Hepatocyte (in vitro differentiated cells): Measurements from ENCODE around the gene MYO18B. TPM values are rescaled to one million over a fixed set of nuclear protein-coding genes. Genes with fewer than 3 reads are reported as not detected.

Experiments
- DNase-seq: peaks from one replicate; pipeline ENCODE4 v3.0.0-alpha.2; 2016; ENCODE audit warnings: low spot score
- H2AFZ ChIP-seq: fragments of 200-600 bp; sonication (generic); 2 replicates; pipeline ENCODE4 v1.6.0; 2016; ENCODE audit warnings: antibody characterized with exemption, mild to moderate bottlenecking
- H3K27ac ChIP-seq: fragments of 200-600 bp; sonication (generic); 2 replicates; pipeline ENCODE4 v1.5.1; 2016; ENCODE audit warnings: mild to moderate bottlenecking
- H3K27me3 ChIP-seq: fragments of 200-600 bp; sonication (generic); 2 replicates; pipeline ENCODE4 v1.6.1; 2016
- H3K36me3 ChIP-seq: fragments of 200-600 bp; sonication (generic); replicated peaks from 2 replicates; pipeline ENCODE4 v1.5.1; 2016; ENCODE audit warnings: low read depth; ENCODE audit not compliant: insufficient read depth
- H3K4me1 ChIP-seq: fragments of 200-600 bp; sonication (generic); 2 replicates; pipeline ENCODE4 v1.5.1; 2016; ENCODE audit warnings: mild to moderate bottlenecking, moderate library complexity; ENCODE audit not compliant: insufficient read depth
- H3K4me2 ChIP-seq: fragments of 200-600 bp; sonication (generic); 2 replicates; pipeline ENCODE4 v1.6.0; 2016
- H3K4me3 ChIP-seq: fragments of 200-600 bp; sonication (generic); 2 replicates; pipeline ENCODE4 v1.5.1; 2016; ENCODE audit warnings: mild to moderate bottlenecking
- H3K79me2 ChIP-seq: fragments of 200-600 bp; sonication (generic); 2 replicates; pipeline ENCODE4 v1.6.0; 2017; ENCODE audit warnings: mild to moderate bottlenecking
- H3K9me2 ChIP-seq: fragments of 200-600 bp; sonication (generic); replicated peaks from 2 replicates; pipeline ENCODE4 v1.6.0; 2017; ENCODE audit warnings: mild to moderate bottlenecking; ENCODE audit not compliant: insufficient read depth
- H3K9me3 ChIP-seq: fragments of 200-600 bp; sonication (generic); 2 replicates; pipeline ENCODE4 v1.5.1; 2016; ENCODE audit warnings: low read depth, mild to moderate bottlenecking
- H4K20me1 ChIP-seq: fragments of 200-600 bp; sonication (generic); 2 replicates; pipeline ENCODE4 v1.6.0; 2016; ENCODE audit warnings: mild to moderate bottlenecking; ENCODE audit not compliant: insufficient read depth, poor library complexity, severe bottlenecking
- EZH2 ChIP-seq: fragments of 200-600 bp; sonication (generic); IDR thresholded peaks from 2 replicates; pipeline ENCODE4 v1.6.1; 2016; ENCODE audit warnings: antibody characterized with exemption, mild to moderate bottlenecking, borderline replicate concordance
- EZH2phosphoT487 ChIP-seq: fragments of 200-600 bp; sonication (generic); IDR thresholded peaks from one replicate; pipeline ENCODE4 v1.6.1; 2018; ENCODE audit warnings: antibody characterized with exemption, mild to moderate bottlenecking, low read depth, moderate library complexity; ENCODE audit not compliant: unreplicated experiment, severe bottlenecking
- WGBS: methylation state at CpG from one replicate; pipeline ENCODE4 v1.1.6; 2016; ENCODE audit warnings: low lambda C conversion rate; ENCODE audit errors: missing lambda C conversion rate; 5-methylcytosine and 5-hydroxymethylcytosine counted together
- polyA plus RNA-seq: library from polyadenylated mRNA; unstranded; fragments of >200 nt; fragmentation: Nextera tagmentation; extraction: Ambion mirVana; gene quantifications from 2 replicates; pipeline ENCODE4 v1.2.1, GENCODE V29; 2016
- total RNA-seq: library from RNA; depleted of rRNA; stranded (reverse); fragments of >200 nt; gene quantifications from 2 replicates; pipeline ENCODE4 v1.2.3, GENCODE V29; 2014
- TF ChIP-seq, protein P1 (sequence below): fragments of 200-600 bp; sonication (generic); IDR thresholded peaks from 2 replicates; pipeline ENCODE4 v1.5.1; 2016; ENCODE audit warnings: antibody characterized with exemption, mild to moderate bottlenecking; ENCODE audit not compliant: poor library complexity

The MYO18B gene
- total and polyA plus RNA-seq, 2 experiments from 2014 or later: 0.23 TPM; not detected in 1

DNA sequence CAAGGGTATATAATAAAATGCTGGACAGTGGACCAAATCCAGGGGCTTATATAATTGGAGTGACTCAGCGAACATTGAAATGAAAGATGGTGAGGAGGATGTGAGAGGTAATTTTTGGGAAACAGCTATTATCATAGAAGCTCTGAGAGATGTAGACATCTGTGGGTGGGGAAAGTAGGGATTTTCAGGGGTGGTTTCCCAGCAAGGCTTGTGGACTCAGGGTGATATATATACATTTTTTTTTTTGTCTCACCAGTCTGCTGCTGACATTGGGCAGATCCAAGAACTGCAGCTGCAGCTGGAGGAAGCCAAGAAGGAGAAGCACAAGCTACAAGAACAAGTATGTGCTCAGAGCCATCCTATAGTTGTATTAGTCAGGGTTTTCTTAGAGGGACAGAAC lies 208.1 kb downstream of the MYO18B start:
- DNase-seq: no peak
- no peak overlapping the region for H3K27ac ChIP-seq
- no peaks in the 10 kb centered on the region for H3K27me3 ChIP-seq
- H3K79me2 ChIP-seq: no peaks in the 10 kb centered on the region
- H2AFZ ChIP-seq: no peak overlapping the region
- H3K9me3 ChIP-seq: no peaks in the 10 kb centered on the region
- no peak overlapping the region for H3K4me3 ChIP-seq
- 83% methylated on average over 1 of the region's 1 CpG for WGBS
- no peaks in the 10 kb centered on the region for H3K4me1 ChIP-seq
- H3K36me3 ChIP-seq: no peaks in the 10 kb centered on the region
- H4K20me1 ChIP-seq: no peaks in the 10 kb centered on the region
- TF ChIP-seq EZH2phosphoT487: no peak
- no peak for TF ChIP-seq EZH2
- TF ChIP-seq, protein P1, sequence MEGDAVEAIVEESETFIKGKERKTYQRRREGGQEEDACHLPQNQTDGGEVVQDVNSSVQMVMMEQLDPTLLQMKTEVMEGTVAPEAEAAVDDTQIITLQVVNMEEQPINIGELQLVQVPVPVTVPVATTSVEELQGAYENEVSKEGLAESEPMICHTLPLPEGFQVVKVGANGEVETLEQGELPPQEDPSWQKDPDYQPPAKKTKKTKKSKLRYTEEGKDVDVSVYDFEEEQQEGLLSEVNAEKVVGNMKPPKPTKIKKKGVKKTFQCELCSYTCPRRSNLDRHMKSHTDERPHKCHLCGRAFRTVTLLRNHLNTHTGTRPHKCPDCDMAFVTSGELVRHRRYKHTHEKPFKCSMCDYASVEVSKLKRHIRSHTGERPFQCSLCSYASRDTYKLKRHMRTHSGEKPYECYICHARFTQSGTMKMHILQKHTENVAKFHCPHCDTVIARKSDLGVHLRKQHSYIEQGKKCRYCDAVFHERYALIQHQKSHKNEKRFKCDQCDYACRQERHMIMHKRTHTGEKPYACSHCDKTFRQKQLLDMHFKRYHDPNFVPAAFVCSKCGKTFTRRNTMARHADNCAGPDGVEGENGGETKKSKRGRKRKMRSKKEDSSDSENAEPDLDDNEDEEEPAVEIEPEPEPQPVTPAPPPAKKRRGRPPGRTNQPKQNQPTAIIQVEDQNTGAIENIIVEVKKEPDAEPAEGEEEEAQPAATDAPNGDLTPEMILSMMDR: no peak
- H3K4me2 ChIP-seq: no peak overlapping the region
- H3K9me2 ChIP-seq: no peaks in the 10 kb centered on the region

DNA sequence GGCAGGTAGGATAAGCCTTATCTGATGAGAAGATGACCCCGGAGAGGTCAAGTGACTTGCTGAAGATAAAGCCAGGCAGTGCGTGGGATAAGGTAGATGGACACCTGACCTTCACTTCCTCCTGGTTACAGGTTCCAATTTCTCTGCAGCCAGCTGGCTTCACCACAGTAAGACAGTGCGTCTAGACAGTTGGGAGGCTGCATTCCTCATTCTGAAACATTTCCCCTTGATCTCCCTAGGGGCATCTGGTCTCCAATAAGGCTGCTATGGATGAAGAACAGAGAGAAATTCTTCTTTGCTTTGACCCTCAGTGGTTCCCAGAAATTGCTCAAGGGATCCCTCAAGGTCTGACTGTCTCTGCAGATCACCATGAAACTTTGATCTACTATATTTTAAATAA lies 211.3 kb downstream of the MYO18B start:
- WGBS: 31% methylated on average over 3 of the region's 3 CpGs

DNA sequence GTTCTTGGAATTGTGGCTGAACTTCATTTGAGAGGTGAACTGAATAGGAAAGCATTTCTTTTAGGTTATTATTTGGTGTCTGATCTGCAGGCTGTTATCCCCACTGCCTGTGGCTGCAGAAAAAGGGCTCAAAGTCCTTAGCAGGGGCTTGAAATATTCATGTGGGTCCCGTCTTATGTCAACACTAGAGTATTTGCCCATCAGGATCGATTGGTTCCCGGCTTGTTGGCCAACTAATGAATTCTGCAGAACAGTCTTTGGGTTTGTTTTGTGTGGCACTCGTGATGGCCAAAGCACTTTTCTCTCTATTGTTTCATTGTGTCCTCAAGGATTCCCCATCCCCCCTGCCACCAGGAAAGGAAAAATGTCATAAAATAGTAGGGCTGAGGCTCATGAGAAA lies 211.9 kb downstream of the MYO18B start:
- H3K27ac ChIP-seq: no peak overlapping the region
- no peaks in the 10 kb centered on the region for H3K27me3 ChIP-seq
- no peak overlapping the region for H3K4me3 ChIP-seq
- no peaks in the 10 kb centered on the region for H3K9me2 ChIP-seq
- TF ChIP-seq, protein P1: no peak
- TF ChIP-seq EZH2 (no peak), EZH2phosphoT487 (no peak)
- H3K9me3 ChIP-seq: no peaks in the 10 kb centered on the region
- no peaks in the 10 kb centered on the region for H3K4me1 ChIP-seq
- no peaks in the 10 kb centered on the region for H3K36me3 ChIP-seq
- H3K4me2 ChIP-seq: no peak overlapping the region
- no peak for DNase-seq
- WGBS: 63% methylated on average over 4 of the region's 4 CpGs
- no peaks in the 10 kb centered on the region for H4K20me1 ChIP-seq
- H3K79me2 ChIP-seq: no peaks in the 10 kb centered on the region
- H2AFZ ChIP-seq: no peak overlapping the region

More for the DNA sequence above, 211.3 kb downstream of the MYO18B start:
- DNase-seq: no peak
- Histone ChIP-seq H3K27ac (no peak overlapping the region), H3K9me2 (no peaks in the 10 kb centered on the region), H3K4me1 (no peaks in the 10 kb centered on the region), H3K27me3 (no peaks in the 10 kb centered on the region), H3K79me2 (no peaks in the 10 kb centered on the region), H3K4me3 (no peak overlapping the region), H3K36me3 (no peaks in the 10 kb centered on the region), H3K9me3 (no peaks in the 10 kb centered on the region), H4K20me1 (no peaks in the 10 kb centered on the region), H2AFZ (no peak overlapping the region), H3K4me2 (no peak overlapping the region)
- TF ChIP-seq, protein P1: no peak
- no peak for TF ChIP-seq EZH2

DNA sequence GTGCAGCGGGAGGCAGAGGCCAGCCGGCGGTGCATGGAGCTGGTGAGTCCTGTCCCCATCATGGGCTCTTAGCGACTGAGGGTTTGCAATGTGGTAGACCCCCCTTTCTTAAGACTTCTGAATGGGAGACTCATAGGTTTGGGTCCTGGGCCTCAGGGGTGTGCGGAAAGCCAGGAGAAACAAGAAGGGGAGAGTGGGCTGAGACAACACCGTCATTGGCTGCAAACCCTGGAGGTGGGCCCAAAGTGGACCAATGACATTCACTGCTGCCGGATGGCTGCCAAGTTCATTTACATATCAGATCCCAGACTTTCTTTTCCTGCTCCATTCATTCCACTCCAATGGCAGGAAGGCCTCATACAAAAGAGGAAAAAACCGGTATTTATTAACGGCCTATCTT lies 213.3 kb downstream of the MYO18B start:
- Histone ChIP-seq H3K27ac (no peak overlapping the region), H3K9me3 (no peaks in the 10 kb centered on the region), H3K4me2 (no peak overlapping the region), H3K9me2 (no peaks in the 10 kb centered on the region), H2AFZ (no peak overlapping the region), H3K4me3 (no peak overlapping the region), H3K4me1 (no peaks in the 10 kb centered on the region), H3K79me2 (no peaks in the 10 kb centered on the region), H3K36me3 (no peaks in the 10 kb centered on the region), H4K20me1 (no peaks in the 10 kb centered on the region), H3K27me3 (no peaks in the 10 kb centered on the region)
- TF ChIP-seq EZH2 (no peak), EZH2phosphoT487 (no peak)
- TF ChIP-seq, protein P1: no peak
- DNase-seq: no peak
- 94% methylated on average over 9 of the region's 9 CpGs for WGBS
